GM12891 (cell line): Measurements from ENCODE around the gene PTP4A1. TPM values are rescaled to one million over a fixed set of nuclear protein-coding genes. Genes with fewer than 3 reads are reported as not detected.
"Not testable (repeated sequence)": the region's sequence is repeated elsewhere in the genome, so short reads cannot be mapped to it uniquely, and the experiment has no call there.

Experiments used
- DNase-seq: peaks from one replicate; pipeline ENCODE4 v3.0.0; 2011; ENCODE audit warnings: low spot score; ENCODE audit not compliant: insufficient read length
- FAIRE-seq: peaks from 2 replicates; lab custom pipeline; 2011; peaks lifted over from hg19 to GRCh38; lab: Jason Lieb, UNC
- PAX5 ChIP-seq: IDR thresholded peaks from 2 replicates; pipeline ENCODE4 v1.6.1; 2011; ENCODE audit warnings: low read length, moderate library complexity, mild to moderate bottlenecking; ENCODE audit not compliant: insufficient read depth, severe bottlenecking
- POLR2A ChIP-seq: IDR thresholded peaks from 2 replicates; pipeline ENCODE4 v1.6.1; 2011; ENCODE audit warnings: low read depth, low read length, control low read depth
- POLR2AphosphoS5 ChIP-seq: IDR thresholded peaks from 2 replicates; pipeline ENCODE4 v1.6.1; 2011; ENCODE audit warnings: low read depth, low read length, control low read depth
- POU2F2 ChIP-seq: IDR thresholded peaks from 2 replicates; pipeline ENCODE4 v1.6.1; 2011; ENCODE audit warnings: low read depth, mild to moderate bottlenecking, control low read depth, low read length, moderate library complexity
- SPI1 ChIP-seq: IDR thresholded peaks from 2 replicates; pipeline ENCODE4 v1.6.1; 2011; ENCODE audit warnings: low read depth, low read length, control low read depth
- TAF1 ChIP-seq: IDR thresholded peaks from 2 replicates; pipeline ENCODE4 v1.6.1; 2011; ENCODE audit warnings: low read depth, low read length, control low read depth
- polyA plus RNA-seq: library from polyadenylated mRNA; unstranded; fragments of >200 nt; gene quantifications from one replicate; pipeline ENCODE4 v1.2.1, GENCODE V29; 2012; ENCODE audit warnings: low read depth, missing spikeins, inconsistent platforms; ENCODE audit not compliant: missing spikeins

PTP4A1 gene
- 35.5 TPM for polyA plus RNA-seq

DNA sequence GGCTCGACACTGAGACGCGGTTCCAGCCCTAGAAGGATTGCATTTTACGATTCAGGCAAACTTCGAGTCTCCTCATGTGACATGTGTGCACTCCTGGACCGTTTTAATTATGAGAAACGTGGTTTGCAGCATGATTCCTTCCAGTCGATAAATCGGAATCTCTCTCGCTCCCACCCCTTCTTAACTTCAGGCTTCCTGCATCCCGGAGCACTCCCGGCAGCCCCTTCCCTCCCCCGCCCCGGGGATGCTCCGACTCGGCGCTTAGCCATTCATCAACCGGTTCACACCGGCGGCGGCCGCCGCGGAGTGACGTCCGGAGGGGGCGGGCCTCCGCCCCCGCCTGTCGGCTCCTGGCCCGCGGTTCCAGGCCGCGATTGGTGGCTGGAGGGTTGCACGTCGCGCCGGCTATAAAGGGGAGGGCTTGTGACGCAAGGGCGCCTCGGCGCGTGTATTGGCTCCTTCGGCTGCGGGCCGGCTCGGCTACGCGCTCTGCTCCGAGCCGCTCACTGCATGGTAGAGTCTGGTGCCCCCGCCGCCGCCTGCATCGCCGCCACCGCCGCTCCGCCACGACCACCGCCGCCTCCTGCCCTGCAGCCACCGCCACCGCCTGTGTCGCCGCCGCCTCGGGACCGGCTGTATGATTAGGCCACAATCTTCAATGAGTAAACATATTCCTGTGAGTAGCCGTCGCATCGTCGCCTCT, at the start of gene PTP4A1, which contains the start of gene LOC128125822:
Gene PTP4A1 (plus strand): TSS at position 437 of the 703 bp plus-strand sequence. CDS start 4,401 bp downstream, outside the sequence.
Gene LOC128125822 (plus strand): TSS at position 437 of the 703 bp plus-strand sequence.
- FAIRE-seq = peak; percentile 98
- peak; percentile 86 for DNase-seq
- TF ChIP-seq POLR2A (peak; percentile 77), TAF1 (peak; percentile 80), PAX5 (no peak), POU2F2 (peak; percentile 51; the same call in 1 of the 2 replicates), POLR2AphosphoS5 (peak; percentile 92)

DNA sequence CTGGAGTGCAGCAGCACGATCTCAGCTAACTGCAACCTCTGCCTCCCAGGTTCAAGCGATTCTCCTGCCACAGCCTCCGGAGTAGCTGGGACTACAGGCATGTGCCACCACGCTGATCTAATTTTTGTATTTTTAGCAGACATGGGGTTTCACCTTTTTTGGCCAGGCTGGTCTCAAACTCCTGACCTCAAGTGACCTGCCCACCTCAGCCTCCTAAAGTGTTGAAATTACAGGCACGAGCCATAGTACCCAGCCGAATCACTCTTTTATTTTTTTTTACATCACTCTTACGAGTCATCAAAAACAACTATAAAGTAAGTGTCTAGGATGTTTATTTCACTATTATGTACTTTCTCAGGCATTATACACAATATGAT, 49.4 kb upstream of the PTP4A1 start:
- FAIRE-seq, DNase-seq: not testable (repeated sequence)

DNA sequence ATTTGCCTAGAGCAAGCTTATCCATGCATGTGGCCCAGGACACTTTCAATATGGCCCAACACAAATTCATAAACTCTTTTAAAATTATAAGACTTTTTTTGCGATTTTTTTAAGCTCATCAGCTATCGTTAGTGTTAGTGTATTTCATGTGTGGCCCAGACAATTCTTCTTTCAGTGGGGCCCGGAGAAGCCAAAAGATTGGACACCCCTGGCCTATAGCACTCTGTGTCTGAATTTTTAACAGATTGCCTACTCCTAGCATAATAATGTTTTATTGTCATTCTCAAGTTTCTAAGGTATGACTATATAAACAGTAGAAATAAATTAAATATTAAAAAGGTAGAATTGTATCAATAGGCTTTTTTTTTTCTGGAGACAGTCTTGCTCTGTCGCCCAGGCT, 48.6 kb upstream of the PTP4A1 start:
- TF ChIP-seq TAF1 (no peak), SPI1 (no peak), POLR2A (no peak), POLR2AphosphoS5 (no peak)
- FAIRE-seq = no peak
- no peak for DNase-seq

DNA sequence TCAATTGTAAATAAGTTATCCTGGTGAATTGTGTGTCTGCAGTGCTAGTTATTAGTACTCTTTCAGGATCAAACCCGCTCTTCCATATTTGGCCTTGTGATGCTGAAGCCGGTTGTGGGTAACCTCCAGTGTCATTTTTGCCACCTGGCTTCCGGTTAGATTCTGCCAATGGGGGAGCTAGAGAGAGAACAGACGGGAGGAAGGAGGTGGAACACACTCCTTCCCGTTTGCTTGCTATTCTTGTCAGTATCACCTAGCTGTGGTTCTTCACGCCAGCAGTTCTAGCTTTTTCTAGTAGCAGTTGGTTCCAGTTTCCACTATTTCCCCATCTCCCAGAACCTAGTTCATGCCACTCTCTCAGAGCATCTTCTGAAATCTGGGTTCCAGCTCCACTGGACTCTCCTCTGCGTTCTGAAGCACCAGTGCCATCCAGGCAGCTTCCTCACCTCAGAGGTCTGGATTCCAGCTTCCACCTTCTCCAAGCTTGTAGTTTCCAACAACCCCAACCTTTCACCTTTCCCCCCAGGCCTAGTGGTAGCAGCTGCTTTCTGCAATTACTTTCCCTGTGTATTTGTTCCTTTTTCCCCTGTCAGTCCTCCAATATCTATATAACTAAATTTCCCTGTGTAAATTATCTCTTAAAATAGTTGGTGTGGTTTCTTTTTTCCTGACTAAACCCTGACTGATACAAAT, 46.9 kb upstream of the PTP4A1 start:
- FAIRE-seq = peak; percentile 61
- no peak for DNase-seq
- TF ChIP-seq TAF1 (no peak), SPI1 (no peak), POLR2A (no peak), POU2F2 (no peak), POLR2AphosphoS5 (no peak), PAX5 (no peak)

DNA sequence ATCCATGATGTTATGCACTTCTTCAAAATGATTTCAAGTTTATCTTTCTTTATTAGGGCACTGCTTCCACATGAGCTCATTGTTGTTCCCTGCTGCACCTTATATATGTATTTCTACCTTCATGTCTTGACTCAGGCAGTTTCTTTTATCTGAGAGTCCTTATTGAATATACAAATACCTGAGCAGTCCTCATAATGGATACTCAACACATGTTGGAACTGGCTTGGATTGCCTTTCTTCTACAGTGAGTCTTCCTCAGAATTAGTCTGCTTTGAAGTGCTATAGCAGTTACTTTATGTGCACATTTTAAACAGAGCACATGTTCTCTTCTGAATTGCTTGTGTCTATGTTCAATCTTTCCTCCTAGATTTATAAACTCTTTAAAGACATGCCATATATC, 45.3 kb upstream of the PTP4A1 start:
- FAIRE-seq = no peak
- no peak for DNase-seq
- TF ChIP-seq TAF1 = no peak
- no peak for TF ChIP-seq POU2F2
- no peak for TF ChIP-seq POLR2AphosphoS5
- TF ChIP-seq POLR2A = no peak
- TF ChIP-seq PAX5 = no peak
- no peak for TF ChIP-seq SPI1

DNA sequence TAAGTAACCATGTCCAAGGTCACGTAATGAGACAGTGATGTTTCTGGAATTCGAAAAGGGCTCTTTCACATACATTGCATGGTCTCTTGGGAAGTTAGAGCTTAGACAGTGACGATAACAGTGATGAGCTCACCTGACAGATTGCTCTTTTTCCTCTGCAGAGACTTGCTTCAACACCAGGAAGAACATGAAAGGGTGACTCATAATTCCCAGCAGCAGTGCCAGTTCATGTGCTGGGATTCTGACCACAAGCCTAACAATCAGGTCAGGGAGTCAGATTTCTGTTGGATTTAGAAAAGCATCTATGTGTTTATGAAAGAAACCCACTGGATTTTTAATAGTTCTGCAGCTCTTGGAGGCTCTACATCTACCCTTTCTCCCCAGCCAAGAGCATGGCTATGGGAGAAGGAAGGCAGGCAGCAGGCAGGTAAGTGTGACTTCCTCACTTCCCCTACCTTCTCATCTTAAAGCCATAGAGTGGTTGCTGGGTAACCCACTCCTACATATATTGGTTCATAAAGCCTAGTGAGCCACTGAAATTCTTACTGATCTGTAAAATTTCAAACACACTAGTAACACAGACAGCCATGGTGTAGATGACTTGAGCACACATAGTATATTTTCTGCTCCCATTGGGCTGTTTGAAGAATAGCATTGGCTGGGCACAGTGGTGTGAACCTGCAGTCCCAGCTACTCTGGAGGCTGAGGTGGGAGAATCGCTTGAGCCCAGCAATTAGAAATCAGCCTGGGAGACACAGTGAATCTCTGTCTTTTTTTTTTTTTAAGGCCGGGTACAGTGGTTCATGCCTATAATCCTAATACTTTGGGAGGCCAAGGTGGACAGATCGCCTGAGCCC, 44.4 kb upstream of the PTP4A1 start:
- DNase-seq = no peak
- FAIRE-seq = peak; percentile 5
- TF ChIP-seq POLR2AphosphoS5 (no peak), PAX5 (no peak), POLR2A (no peak), SPI1 (peak; percentile 63), TAF1 (no peak), POU2F2 (no peak)

DNA sequence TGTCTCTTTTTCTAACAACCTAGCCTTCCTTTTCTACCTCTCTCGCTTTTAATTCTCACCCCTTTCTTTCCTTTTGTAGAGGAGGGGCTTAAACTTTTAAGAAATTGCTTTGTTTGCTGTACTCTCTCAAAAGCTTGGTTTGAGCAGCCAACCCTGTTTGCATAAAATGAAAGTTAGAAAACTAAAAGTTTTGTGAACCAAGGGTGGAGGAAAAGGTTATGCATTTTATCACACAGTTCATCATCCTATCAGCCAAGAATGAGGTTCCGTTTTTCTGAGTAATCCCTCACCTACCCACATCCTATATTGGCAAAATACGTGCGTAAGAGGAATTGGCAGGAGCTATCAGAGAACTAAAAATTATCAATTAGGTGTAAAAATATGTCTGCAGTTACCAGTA, 42.8 kb upstream of the PTP4A1 start:
- FAIRE-seq = peak; percentile 38

DNA sequence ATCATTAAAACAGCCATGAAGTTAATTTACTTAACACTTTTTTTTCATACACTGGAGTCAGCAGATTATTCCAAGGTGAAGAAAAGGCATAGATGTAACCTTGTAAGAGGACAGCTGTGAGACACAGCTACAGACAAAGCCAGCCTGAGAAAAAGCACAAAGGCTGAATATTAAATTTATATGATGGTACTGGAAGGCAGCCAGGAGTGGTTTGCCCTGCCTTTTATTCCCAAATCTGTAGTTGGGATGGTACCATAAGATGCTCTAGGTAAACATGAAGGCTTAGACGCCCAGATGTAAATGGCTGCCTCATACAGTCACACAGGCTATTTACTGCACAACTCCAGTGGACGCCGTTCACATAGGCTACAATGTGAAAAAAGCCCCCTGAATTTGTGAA, 42.1 kb upstream of the PTP4A1 start:
- DNase-seq (no peak), FAIRE-seq (no peak)
- TF ChIP-seq SPI1 (no peak), PAX5 (no peak), TAF1 (no peak), POLR2A (no peak), POU2F2 (no peak), POLR2AphosphoS5 (no peak)

More for the DNA sequence above, 42.8 kb upstream of the PTP4A1 start:
- DNase-seq = no peak
- TF ChIP-seq PAX5 (no peak), SPI1 (peak; percentile 66)

DNA sequence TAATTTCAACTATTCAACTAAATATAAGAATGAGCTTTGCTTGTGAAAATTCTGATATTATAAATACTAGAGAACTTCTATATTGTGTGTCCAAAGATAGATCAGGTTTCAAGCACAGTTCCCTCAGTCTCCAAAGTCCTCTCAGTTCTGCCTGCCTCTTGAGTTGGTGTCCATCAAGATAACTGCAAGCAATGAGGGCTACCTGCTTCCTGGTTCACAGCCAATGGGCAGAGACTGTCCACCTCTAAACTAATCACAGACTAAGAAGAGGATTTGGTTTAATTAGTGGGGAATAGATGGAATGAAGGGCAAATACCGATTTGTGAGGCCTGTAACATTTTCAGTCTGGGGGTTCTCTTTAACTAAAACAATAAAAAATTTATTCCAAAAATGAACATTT, 41.3 kb upstream of the PTP4A1 start:
- FAIRE-seq = peak; percentile 33
- DNase-seq = no peak
- no peak for TF ChIP-seq SPI1
- no peak for TF ChIP-seq POLR2A
- no peak for TF ChIP-seq POU2F2
- no peak for TF ChIP-seq TAF1
